Tibial artery (tissue), 4 donors: ENCODE data around the gene ICE2.
"Not testable (repeated sequence)": the region's sequence is repeated elsewhere in the genome, so short reads cannot be mapped to it uniquely, and the experiment has no call there.

Experiments
- DNase-seq, 2 donors: peaks; one replicate each; pipeline ENCODE4 v3.0.0-alpha.2; 2019
- H3K27ac ChIP-seq, 2 donors: fragments of 200-600 bp; sonication (generic) in 1 of 2; 1 replicate in 1 of 2; 2 replicates in 1 of 2; pipeline ENCODE4 v1.5.1; 2018 to 2019; ENCODE audit warnings: mild to moderate bottlenecking in 1 of 2
- H3K27me3 ChIP-seq, 2 donors: fragments of 200-600 bp; sonication (generic) in 1 of 2; one replicate each; pipeline versions ENCODE4 v1.5.1 to v1.6.0; 2016 to 2019
- H3K36me3 ChIP-seq, 3 donors: fragments of 200-600 bp; sonication (generic) in 2 of 3; one replicate each; pipeline ENCODE4 v1.5.1; 2016 to 2019; ENCODE audit warnings: mild to moderate bottlenecking in 2 of 3
- H3K4me1 ChIP-seq, 4 donors: fragments of 200-600 bp; sonication (generic) in 2 of 4; 1 replicate in 3 of 4; 2 replicates in 1 of 4; pipeline ENCODE4 v1.5.1; 2016 to 2019
- H3K4me3 ChIP-seq, 2 donors: fragments of 200-600 bp; sonication (generic) in 1 of 2; 1 replicate in 1 of 2; 2 replicates in 1 of 2; pipeline ENCODE4 v1.5.1; 2018 to 2019; ENCODE audit warnings: mild to moderate bottlenecking in 2 of 2
- H3K9me3 ChIP-seq, 3 donors: fragments of 200-600 bp; sonication (generic) in 1 of 3; one replicate each; pipeline ENCODE4 v1.5.1; 2016 to 2019
- CTCF ChIP-seq, 2 experiments: fragments of 200-600 bp in 1 of 2; fragments of 450-650 bp in 1 of 2; IDR thresholded peaks; one replicate each; pipeline ENCODE4 v1.5.1; 2017 to 2019; ENCODE audit warnings: antibody characterized with exemption in 2 of 2, mild to moderate bottlenecking in 1 of 2, moderate library complexity in 1 of 2
- intact Hi-C: fragments of 100-400 bp; cut with DNase I; formaldehyde crosslinking; loops from one replicate; pipeline ENCODE4 v1.15.0; 2023; ENCODE audit warnings: low total_unique reads

ICE2 gene

GRCh38 chr15:60414016-60414682, 64.8 kb downstream of the ICE2 start:
- intact Hi-C loops: no loop called here
- Histone ChIP-seq H3K9me3 (no peaks in the 10 kb centered on the region), H3K27me3 (no peaks in the 10 kb centered on the region), H3K4me3 (no peak overlapping the region), H3K27ac (peak overlapping the region; percentile 64 to 65), H3K4me1 (peaks cover 0 to 22% (median 16%) of the 10 kb centered on the region in 4 donors), H3K36me3 (no peaks in the 10 kb centered on the region)
- DNase-seq: no peak
- no peak for TF ChIP-seq CTCF (IDR thresholded peaks at IDR 0.05)

GRCh38 chr15:60413231-60413824, 65.6 kb downstream of the ICE2 start:
- H3K4me3 ChIP-seq: no peak overlapping the region
- peak overlapping the region; percentile 64 to 65 for H3K27ac ChIP-seq
- no peaks in the 10 kb centered on the region for H3K36me3 ChIP-seq
- H3K9me3 ChIP-seq: no peaks in the 10 kb centered on the region
- peaks cover 0 to 22% (median 16%) of the 10 kb centered on the region in 4 donors for H3K4me1 ChIP-seq
- H3K27me3 ChIP-seq: no peaks in the 10 kb centered on the region
- DNase-seq: no peak
- TF ChIP-seq CTCF (IDR thresholded peaks at IDR 0.05): no peak
- intact Hi-C loops: no loop called here

GRCh38 chr15:60412807-60413206, 66.1 kb downstream of the ICE2 start:
- H3K9me3 ChIP-seq, DNase-seq, intact Hi-C loops, H3K4me3 ChIP-seq, H3K27me3 ChIP-seq, H3K36me3 ChIP-seq: not testable (repeated sequence)
- H3K4me1 ChIP-seq: peaks cover 0 to 25% (median 16%) of the 10 kb centered on the region in 4 donors
- peak overlapping the region; percentile 64 to 65 for H3K27ac ChIP-seq

GRCh38 chr15:60411774-60412425, 67.0 kb downstream of the ICE2 start:
- intact Hi-C loops: no loop called here
- DNase-seq: no peak
- TF ChIP-seq CTCF (IDR thresholded peaks at IDR 0.05): no peak
- no peaks in the 10 kb centered on the region for H3K27me3 ChIP-seq
- no peaks in the 10 kb centered on the region for H3K36me3 ChIP-seq
- no peak overlapping the region for H3K4me3 ChIP-seq
- H3K4me1 ChIP-seq: peaks cover 0 to 33% (median 16%) of the 10 kb centered on the region in 4 donors
- H3K9me3 ChIP-seq: no peaks in the 10 kb centered on the region
- H3K27ac ChIP-seq: no peak overlapping the region

- intact Hi-C loops, H3K27ac ChIP-seq, H3K4me3 ChIP-seq, H3K9me3 ChIP-seq, H3K36me3 ChIP-seq, H3K27me3 ChIP-seq, DNase-seq: not testable (repeated sequence)
- H3K4me1 ChIP-seq: peaks cover 0 to 33% (median 16%) of the 10 kb centered on the region in 4 donors
Measured at GRCh38 chr15:60410350-60410749, 68.6 kb downstream of the ICE2 start.

- Histone ChIP-seq H3K36me3 (no peaks in the 10 kb centered on the region), H3K9me3 (no peaks in the 10 kb centered on the region), H3K4me3 (no peak overlapping the region), H3K27me3 (no peaks in the 10 kb centered on the region), H3K27ac (no peak overlapping the region), H3K4me1 (peaks cover 0 to 20% (median 6%) of the 10 kb centered on the region in 4 donors)
- intact Hi-C loops: no loop called here
- no peak for DNase-seq
- no peak for TF ChIP-seq CTCF (IDR thresholded peaks at IDR 0.05)
Measured at GRCh38 chr15:60408463-60408981, 70.4 kb downstream of the ICE2 start.
